B cell (primary cell): ENCODE data around the gene KSR1. TPM values are rescaled to one million over a fixed set of nuclear protein-coding genes. Genes with fewer than 3 reads are reported as not detected.

Experiments
- ATAC-seq: fragments of 200-7000 bp; cut with Tn5 transposase; one replicate; pipeline ENCODE4 v1.10.0; 2021; ENCODE audit warnings: low read depth, mild to moderate bottlenecking, moderate number of reproducible peaks, moderate library complexity
- CTCF ChIA-PET: fragments of 350-600 bp; sonication (Branson Sonifier 250); formaldehyde crosslinking; loops from one replicate; lab custom pipeline; 2021; ENCODE audit warnings: antibody characterized with exemption, inconsistent platforms; lab: Charles Lee
- POLR2A ChIA-PET: fragments of 350-600 bp; sonication (Branson Sonifier 250); formaldehyde crosslinking; loops from one replicate; lab custom pipeline; 2021; ENCODE audit warnings: antibody characterized with exemption; lab: Charles Lee
- DNase-seq: peaks from one replicate; pipeline ENCODE4 v3.0.0; 2013
- H2AFZ ChIP-seq: 2 replicates; pipeline ENCODE4 v1.6.1; 2012; ENCODE audit warnings: mild to moderate bottlenecking, low read depth, low read length; ENCODE audit not compliant: insufficient read depth, poor library complexity, severe bottlenecking
- H3K27ac ChIP-seq, 2 donors: 1 replicate in 1 of 2; 2 replicates in 1 of 2; pipeline ENCODE4 v1.5.1; 2012 to 2013; ENCODE audit warnings: low read length in 2 of 2, mild to moderate bottlenecking in 2 of 2, moderate library complexity in 1 of 2
- H3K27me3 ChIP-seq, 4 experiments: fragments of 200-600 bp in 1 of 4; sonication (generic) in 1 of 4; replicated peaks in 1 of 4; 1 replicate in 2 of 4; 2 replicates in 2 of 4; pipeline versions ENCODE4 v1.6.1 to v1.7.0; 2013 to 2016; ENCODE audit warnings: low read length in 3 of 4, mild to moderate bottlenecking in 2 of 4, mixed read lengths in 1 of 4, moderate library complexity in 1 of 4; ENCODE audit not compliant: insufficient read depth in 4 of 4, control insufficient read depth in 3 of 4; ENCODE audit errors: control extremely low read depth in 1 of 4
- H3K36me3 ChIP-seq, 2 experiments: replicated peaks in 1 of 2; 1 replicate in 1 of 2; 2 replicates in 1 of 2; pipeline versions ENCODE4 v1.6.1 to v1.7.1; 2013; ENCODE audit warnings: low read length in 1 of 2; ENCODE audit not compliant: insufficient read depth in 2 of 2, control insufficient read depth in 1 of 2; ENCODE audit errors: control extremely low read depth in 1 of 2, extremely low read depth in 1 of 2
- H3K4me1 ChIP-seq, 2 donors: fragments of 200-600 bp in 1 of 2; sonication (generic) in 1 of 2; 1 replicate in 1 of 2; 2 replicates in 1 of 2; pipeline versions ENCODE4 v1.5.1 to v1.6.1; 2013 to 2017; ENCODE audit warnings: low read length in 2 of 2; ENCODE audit not compliant: control insufficient read depth in 2 of 2, insufficient read depth in 2 of 2
- H3K4me2 ChIP-seq: replicated peaks from 2 replicates; pipeline ENCODE3; 2012; ENCODE audit warnings: mild to moderate bottlenecking, low read depth, low read length; ENCODE audit not compliant: poor library complexity, severe bottlenecking
- H3K4me3 ChIP-seq, 5 experiments: fragments of 200-600 bp in 1 of 5; sonication (generic) in 1 of 5; 1 replicate in 3 of 5; 2 replicates in 2 of 5; pipeline versions ENCODE4 v1.5.1 to v1.7.0; 2011 to 2016; ENCODE audit warnings: low read length in 4 of 5, mild to moderate bottlenecking in 4 of 5, low read depth in 2 of 5, control low read depth in 1 of 5, moderate library complexity in 1 of 5; ENCODE audit not compliant: insufficient read depth in 1 of 5; ENCODE audit errors: control extremely low read depth in 1 of 5, extremely low read depth in 1 of 5
- H3K79me2 ChIP-seq: fragments of 200-600 bp; sonication (generic); one replicate; pipeline ENCODE4 v1.6.0; 2016; ENCODE audit warnings: low read length; ENCODE audit not compliant: control insufficient read depth, insufficient read depth
- H3K9ac ChIP-seq: fragments of 200-600 bp; sonication (generic); 2 replicates; pipeline ENCODE4 v1.6.1; 2017; ENCODE audit warnings: mild to moderate bottlenecking, low read length, moderate library complexity
- H3K9me3 ChIP-seq, 3 donors: one replicate each; pipeline versions ENCODE4 v1.6.1 to v1.7.1; 2013; ENCODE audit warnings: low read length in 2 of 3; ENCODE audit not compliant: control insufficient read depth in 2 of 3, insufficient read depth in 1 of 3; ENCODE audit errors: control extremely low read depth in 1 of 3
- H4K20me1 ChIP-seq: 2 replicates; pipeline ENCODE4 v1.6.0; 2012; ENCODE audit warnings: mild to moderate bottlenecking, low read length; ENCODE audit not compliant: insufficient read depth, control insufficient read depth, poor library complexity, severe bottlenecking
- H3K27ac Mint-ChIP-seq: one replicate; pipeline ENCODE4 v1.8.0; 2021; ENCODE audit warnings: mixed read lengths
- H3K27me3 Mint-ChIP-seq: one replicate; pipeline ENCODE4 v1.8.0; 2021; ENCODE audit warnings: mixed read lengths
- H3K4me1 Mint-ChIP-seq: one replicate; pipeline ENCODE4 v1.8.0; 2021; ENCODE audit warnings: mixed read lengths
- H3K4me3 Mint-ChIP-seq: one replicate; pipeline ENCODE4 v1.8.0; 2021; ENCODE audit warnings: mixed read lengths
- H3K9me3 Mint-ChIP-seq: one replicate; pipeline ENCODE4 v1.8.0; 2022; ENCODE audit warnings: mixed read lengths; ENCODE audit not compliant: insufficient read depth
- EZH2 ChIP-seq: IDR thresholded peaks from 2 replicates; pipeline ENCODE4 v1.6.1; 2012; ENCODE audit warnings: borderline replicate concordance, low read depth, mild to moderate bottlenecking, moderate library complexity, low read length; ENCODE audit not compliant: insufficient read depth, poor library complexity, severe bottlenecking
- WGBS: methylation state at CpG from one replicate; pipeline ENCODE4 v1.1.5; 2013; ENCODE audit warnings: missing lambda C conversion rate; ENCODE audit not compliant: insufficient coverage; 5-methylcytosine and 5-hydroxymethylcytosine counted together
- intact Hi-C: fragments of 100-400 bp; cut with micrococcal nuclease; formaldehyde crosslinking; loops from one replicate; pipeline ENCODE4 v1.10.0; 2022
- polyA plus RNA-seq: library from polyadenylated mRNA; depleted of rRNA; stranded (reverse); fragments of >200 nt; gene quantifications from 2 replicates; pipeline ENCODE4 v1.2.3, GENCODE V29; 2012
- total RNA-seq, 2 donors: library from RNA; stranded (reverse); fragments of 120-200 nt in 1 of 2; gene quantifications; 1 replicate in 1 of 2; 2 replicates in 1 of 2; pipeline versions ENCODE4 v1.2.3 to v1.2.4, GENCODE V29; 2013 to 2022
- TF ChIP-seq, protein P1 (sequence below): fragments of 200-600 bp; IDR thresholded peaks from one replicate; pipeline ENCODE4 v1.8.0; 2022; ENCODE audit warnings: antibody characterized with exemption, mild to moderate bottlenecking

Gene KSR1
- total and polyA plus RNA-seq, 2 donors (not counting 1 experiment from before 2014, with no cell fraction given) = 27.5 to 85.6 TPM

DNA sequence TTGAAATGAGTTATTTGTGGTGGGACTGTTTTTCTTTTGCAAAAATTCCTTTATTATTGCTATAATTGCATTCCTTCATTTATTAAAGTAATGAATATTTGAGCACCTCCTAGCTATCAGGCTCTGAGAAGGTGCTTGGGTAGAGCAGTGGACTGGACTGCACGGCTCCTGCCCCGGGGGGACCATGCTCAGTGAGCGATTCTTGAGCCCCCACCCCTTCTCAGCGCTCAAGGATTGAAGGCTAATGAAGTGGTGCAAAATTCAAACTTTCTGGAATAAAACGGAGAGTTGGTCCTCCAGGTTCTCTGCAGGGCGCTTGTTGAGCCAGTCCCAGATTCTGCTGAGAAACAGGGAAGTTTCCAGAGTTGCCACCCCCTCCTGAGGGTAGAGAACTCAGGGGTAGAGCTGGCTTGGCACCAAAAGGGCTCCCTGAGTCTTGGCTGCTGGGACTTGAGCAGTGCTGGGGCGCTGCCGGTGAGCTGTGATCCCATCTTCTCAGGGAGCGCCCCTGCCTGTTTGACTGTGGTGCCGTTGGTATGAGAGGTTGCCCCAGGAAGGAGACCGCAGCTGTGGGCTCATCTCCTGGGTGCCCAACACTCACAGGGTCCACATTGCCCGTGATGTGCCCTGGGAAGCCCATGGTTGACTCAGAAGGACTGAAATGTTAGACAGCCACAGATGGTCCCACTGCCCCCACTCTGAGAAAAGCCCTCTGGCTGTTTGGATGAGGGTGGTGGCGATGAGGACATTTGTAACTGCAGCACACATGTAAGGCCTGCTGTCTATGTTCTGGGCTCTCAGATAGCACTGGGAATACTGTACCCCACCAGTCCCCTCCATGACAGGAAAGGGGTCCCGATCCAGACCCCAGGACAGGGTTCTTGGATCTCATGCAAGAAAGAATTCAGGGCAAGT, 20.0 kb downstream of the KSR1 start:
- ATAC-seq = no peak
- Histone ChIP-seq H3K27me3 (no peaks in the 10 kb centered on the region), H3K9ac (no peak overlapping the region), H3K4me1 (peaks cover 37 to 63% of the 10 kb centered on the region in 2 donors), H3K9me3 (no peaks in the 10 kb centered on the region), H3K4me2 (no peak overlapping the region), H3K4me3 (no peak overlapping the region), H3K27ac (no peak overlapping the region), H2AFZ (no peak overlapping the region), H3K36me3 (no peaks in the 10 kb centered on the region), H4K20me1 (no peaks in the 10 kb centered on the region), H3K79me2 (peaks cover 64% of the 10 kb centered on the region)
- ChIA-PET CTCF (interaction anchor here (0.8 kb wide), 1 partner anchor 21 kb away, joined by 3 read pairs; no protein-coding TSS in a partner anchor), POLR2A (no interaction called here)
- DNase-seq = no peak
- WGBS = 82% methylated on average over 14 of the region's 14 CpGs
- H3K4me1 Mint-ChIP-seq = peaks cover 75% of the 10 kb centered on the region
- H3K27me3 Mint-ChIP-seq = no peaks in the 10 kb centered on the region
- TF ChIP-seq, protein P1, sequence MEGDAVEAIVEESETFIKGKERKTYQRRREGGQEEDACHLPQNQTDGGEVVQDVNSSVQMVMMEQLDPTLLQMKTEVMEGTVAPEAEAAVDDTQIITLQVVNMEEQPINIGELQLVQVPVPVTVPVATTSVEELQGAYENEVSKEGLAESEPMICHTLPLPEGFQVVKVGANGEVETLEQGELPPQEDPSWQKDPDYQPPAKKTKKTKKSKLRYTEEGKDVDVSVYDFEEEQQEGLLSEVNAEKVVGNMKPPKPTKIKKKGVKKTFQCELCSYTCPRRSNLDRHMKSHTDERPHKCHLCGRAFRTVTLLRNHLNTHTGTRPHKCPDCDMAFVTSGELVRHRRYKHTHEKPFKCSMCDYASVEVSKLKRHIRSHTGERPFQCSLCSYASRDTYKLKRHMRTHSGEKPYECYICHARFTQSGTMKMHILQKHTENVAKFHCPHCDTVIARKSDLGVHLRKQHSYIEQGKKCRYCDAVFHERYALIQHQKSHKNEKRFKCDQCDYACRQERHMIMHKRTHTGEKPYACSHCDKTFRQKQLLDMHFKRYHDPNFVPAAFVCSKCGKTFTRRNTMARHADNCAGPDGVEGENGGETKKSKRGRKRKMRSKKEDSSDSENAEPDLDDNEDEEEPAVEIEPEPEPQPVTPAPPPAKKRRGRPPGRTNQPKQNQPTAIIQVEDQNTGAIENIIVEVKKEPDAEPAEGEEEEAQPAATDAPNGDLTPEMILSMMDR = no peak
- TF ChIP-seq EZH2 = no peak
- H3K4me3 Mint-ChIP-seq = no peak overlapping the region
- H3K27ac Mint-ChIP-seq = peak overlapping the region; percentile 54
- intact Hi-C loops = no loop called here
- no peaks in the 10 kb centered on the region for H3K9me3 Mint-ChIP-seq
